Tibial artery (tissue), 4 donors: ENCODE results near the gene DLX5.
"Not testable (repeated sequence)": the region's sequence is repeated elsewhere in the genome, so short reads cannot be mapped to it uniquely, and the experiment has no call there.

Experiments
- DNase-seq, 2 donors: peaks; one replicate each; pipeline ENCODE4 v3.0.0-alpha.2; 2019
- H3K27ac ChIP-seq, 2 donors: fragments of 200-600 bp; sonication (generic) in 1 of 2; 1 replicate in 1 of 2; 2 replicates in 1 of 2; pipeline ENCODE4 v1.5.1; 2018 to 2019; ENCODE audit warnings: mild to moderate bottlenecking in 1 of 2
- H3K27me3 ChIP-seq, 2 donors: fragments of 200-600 bp; sonication (generic) in 1 of 2; one replicate each; pipeline versions ENCODE4 v1.5.1 to v1.6.0; 2016 to 2019
- H3K36me3 ChIP-seq, 3 donors: fragments of 200-600 bp; sonication (generic) in 2 of 3; one replicate each; pipeline ENCODE4 v1.5.1; 2016 to 2019; ENCODE audit warnings: mild to moderate bottlenecking in 2 of 3
- H3K4me1 ChIP-seq, 4 donors: fragments of 200-600 bp; sonication (generic) in 2 of 4; 1 replicate in 3 of 4; 2 replicates in 1 of 4; pipeline ENCODE4 v1.5.1; 2016 to 2019
- H3K4me3 ChIP-seq, 2 donors: fragments of 200-600 bp; sonication (generic) in 1 of 2; 1 replicate in 1 of 2; 2 replicates in 1 of 2; pipeline ENCODE4 v1.5.1; 2018 to 2019; ENCODE audit warnings: mild to moderate bottlenecking in 2 of 2
- H3K9me3 ChIP-seq, 3 donors: fragments of 200-600 bp; sonication (generic) in 1 of 3; one replicate each; pipeline ENCODE4 v1.5.1; 2016 to 2019
- CTCF ChIP-seq, 2 experiments: fragments of 200-600 bp in 1 of 2; fragments of 450-650 bp in 1 of 2; IDR thresholded peaks; one replicate each; pipeline ENCODE4 v1.5.1; 2017 to 2019; ENCODE audit warnings: antibody characterized with exemption in 2 of 2, mild to moderate bottlenecking in 1 of 2, moderate library complexity in 1 of 2
- intact Hi-C: fragments of 100-400 bp; cut with DNase I; formaldehyde crosslinking; loops from one replicate; pipeline ENCODE4 v1.15.0; 2023; ENCODE audit warnings: low total_unique reads

The DLX5 gene

GRCh38 chr7:97039374-97040065 is 14.9 kb upstream of the DLX5 start:
- H3K4me1 ChIP-seq = no peaks in the 10 kb centered on the region
- no peak overlapping the region for H3K4me3 ChIP-seq
- no peaks in the 10 kb centered on the region for H3K36me3 ChIP-seq
- peaks cover 0 to 19% of the 10 kb centered on the region in 2 donors for H3K27me3 ChIP-seq
- no peak overlapping the region for H3K27ac ChIP-seq
- H3K9me3 ChIP-seq = no peaks in the 10 kb centered on the region
- no peak for DNase-seq
- intact Hi-C loops = no loop called here
- TF ChIP-seq CTCF (IDR thresholded peaks at IDR 0.05) = no peak

- H3K9me3 ChIP-seq, DNase-seq, H3K27me3 ChIP-seq, H3K36me3 ChIP-seq, H3K4me1 ChIP-seq, H3K4me3 ChIP-seq, intact Hi-C loops, H3K27ac ChIP-seq: not testable (repeated sequence)
These were observed 9.7 kb upstream of the DLX5 start for GRCh38 chr7:97034213-97034852.

GRCh38 chr7:97027427-97028234 is 3.0 kb upstream of the DLX5 start:
- peak overlapping the region; percentile 29 to 47 for H3K4me3 ChIP-seq
- no peaks in the 10 kb centered on the region for H3K9me3 ChIP-seq
- H3K36me3 ChIP-seq = no peaks in the 10 kb centered on the region
- no peak overlapping the region for H3K27ac ChIP-seq
- H3K27me3 ChIP-seq = peaks cover 0 to 43% of the 10 kb centered on the region in 2 donors
- peak; percentile 79 to 85 for DNase-seq
- TF ChIP-seq CTCF (IDR thresholded peaks at IDR 0.05) = peak; percentile 86 to 89
- intact Hi-C loops = loop anchor here (5.0 to 10.0 kb wide), 3 partner anchors 313 to 1105 kb away; no protein-coding TSS in a partner anchor
- H3K4me1 ChIP-seq = peaks cover 0 to 40% (median 13%) of the 10 kb centered on the region in 4 donors

GRCh38 chr7:97026715-97027426 is 2.2 kb upstream of the DLX5 start:
- Histone ChIP-seq H3K36me3 (no peaks in the 10 kb centered on the region), H3K4me1 (peaks cover 0 to 44% (median 15%) of the 10 kb centered on the region in 4 donors), H3K27ac (no peak overlapping the region), H3K9me3 (no peaks in the 10 kb centered on the region), H3K27me3 (peaks cover 0 to 51% of the 10 kb centered on the region in 2 donors), H3K4me3 (peak overlapping the region; percentile 29 to 47)
- DNase-seq = no peak
- intact Hi-C loops = loop anchor here (5.0 to 10.0 kb wide), 3 partner anchors 312 to 1105 kb away; no protein-coding TSS in a partner anchor
- no peak for TF ChIP-seq CTCF (IDR thresholded peaks at IDR 0.05)

- Histone ChIP-seq H3K4me3 (peak overlapping the region in 1 of 2 donors; percentile 11), H3K27ac (no peak overlapping the region), H3K4me1 (peaks cover 0 to 48% (median 20%) of the 10 kb centered on the region in 4 donors), H3K27me3 (peaks cover 0 to 58% of the 10 kb centered on the region in 2 donors), H3K9me3 (no peaks in the 10 kb centered on the region), H3K36me3 (no peaks in the 10 kb centered on the region)
- no peak for TF ChIP-seq CTCF (IDR thresholded peaks at IDR 0.05)
- intact Hi-C loops = loop anchor here (5.0 to 10.0 kb wide), 3 partner anchors 311 to 1104 kb away; no protein-coding TSS in a partner anchor
- DNase-seq = no peak
These were observed 1.5 kb upstream of the DLX5 start for GRCh38 chr7:97025983-97026714.
